ENCODE data around the gene TMEM14B.
A peak's percentile ranks its signal among the peaks of the same experiment; 100 is the strongest.

DNA sequence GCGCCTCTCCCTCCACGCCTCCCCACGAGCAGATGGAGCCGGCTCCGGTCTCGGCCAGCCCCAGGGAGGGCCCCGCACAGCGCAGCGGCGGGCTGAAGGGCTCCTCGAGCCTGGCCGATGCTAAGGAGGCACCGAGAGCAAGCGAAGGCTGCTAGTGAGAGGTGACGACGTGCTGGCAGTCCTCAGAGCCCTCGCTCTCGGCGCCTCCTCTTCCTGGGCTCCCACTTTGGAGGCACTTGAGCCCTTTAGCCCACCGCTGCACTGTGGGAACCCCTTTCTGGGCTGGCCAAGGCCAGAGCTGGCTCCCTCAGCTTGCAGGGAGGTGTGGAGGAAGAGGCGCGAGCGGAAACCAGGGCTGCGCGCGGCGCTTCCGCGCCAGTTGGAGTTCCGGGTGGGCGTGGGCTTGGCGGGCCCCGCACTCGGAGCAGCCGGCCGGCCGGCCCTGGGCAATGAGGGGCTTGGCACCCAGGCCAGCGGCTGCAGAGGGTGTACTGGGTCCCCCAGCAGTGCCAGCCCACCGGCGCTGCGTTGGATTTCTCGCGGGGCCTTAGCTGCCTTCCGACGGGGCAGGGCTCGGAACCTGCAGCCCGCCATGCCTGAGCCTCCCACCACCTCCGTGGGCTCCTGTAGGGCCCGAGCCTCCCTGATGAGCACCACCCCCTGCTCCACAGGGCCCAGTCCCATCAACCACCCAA lies 27.2 kb upstream of the TMEM14B start:
- no peak for TF ChIP-seq EGR1 (IDR thresholded peaks at IDR 0.05; ENCODE audit: low read depth in 2 of 2)
- TF ChIP-seq, protein P1, sequence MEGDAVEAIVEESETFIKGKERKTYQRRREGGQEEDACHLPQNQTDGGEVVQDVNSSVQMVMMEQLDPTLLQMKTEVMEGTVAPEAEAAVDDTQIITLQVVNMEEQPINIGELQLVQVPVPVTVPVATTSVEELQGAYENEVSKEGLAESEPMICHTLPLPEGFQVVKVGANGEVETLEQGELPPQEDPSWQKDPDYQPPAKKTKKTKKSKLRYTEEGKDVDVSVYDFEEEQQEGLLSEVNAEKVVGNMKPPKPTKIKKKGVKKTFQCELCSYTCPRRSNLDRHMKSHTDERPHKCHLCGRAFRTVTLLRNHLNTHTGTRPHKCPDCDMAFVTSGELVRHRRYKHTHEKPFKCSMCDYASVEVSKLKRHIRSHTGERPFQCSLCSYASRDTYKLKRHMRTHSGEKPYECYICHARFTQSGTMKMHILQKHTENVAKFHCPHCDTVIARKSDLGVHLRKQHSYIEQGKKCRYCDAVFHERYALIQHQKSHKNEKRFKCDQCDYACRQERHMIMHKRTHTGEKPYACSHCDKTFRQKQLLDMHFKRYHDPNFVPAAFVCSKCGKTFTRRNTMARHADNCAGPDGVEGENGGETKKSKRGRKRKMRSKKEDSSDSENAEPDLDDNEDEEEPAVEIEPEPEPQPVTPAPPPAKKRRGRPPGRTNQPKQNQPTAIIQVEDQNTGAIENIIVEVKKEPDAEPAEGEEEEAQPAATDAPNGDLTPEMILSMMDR (IDR thresholded peaks at IDR 0.05; ENCODE audit: low read depth, low read length, missing input control), result no peak
- TF ChIP-seq, protein P2, sequence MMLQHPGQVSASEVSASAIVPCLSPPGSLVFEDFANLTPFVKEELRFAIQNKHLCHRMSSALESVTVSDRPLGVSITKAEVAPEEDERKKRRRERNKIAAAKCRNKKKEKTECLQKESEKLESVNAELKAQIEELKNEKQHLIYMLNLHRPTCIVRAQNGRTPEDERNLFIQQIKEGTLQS (IDR thresholded peaks at IDR 0.05), result no peak
- TF ChIP-seq REST (IDR thresholded peaks at IDR 0.05), result no peak
- TF ChIP-seq FOXA1 (IDR thresholded peaks at IDR 0.05), result no peak
- no peak for TF ChIP-seq MAX (IDR thresholded peaks at IDR 0.05)
- no peak for TF ChIP-seq TAF1 (conservative IDR thresholded peaks at IDR 0.05)
- TF ChIP-seq SP1 (IDR thresholded peaks at IDR 0.05), result no peak
- peak in 1 of 2 donors; percentile 57 for TF ChIP-seq GABPA (IDR thresholded peaks at IDR 0.05 in 1 of 2, conservative IDR thresholded peaks at IDR 0.05 in 1 of 2)
- no peak for TF ChIP-seq NR2F2 (IDR thresholded peaks at IDR 0.05)
- TF ChIP-seq ZBTB33 (IDR thresholded peaks at IDR 0.05), result no peak
- no peak for TF ChIP-seq YY1 (IDR thresholded peaks at IDR 0.05)
- no peak for TF ChIP-seq RAD21 (IDR thresholded peaks at IDR 0.05)
- TF ChIP-seq JUND (IDR thresholded peaks at IDR 0.05), result no peak
